ENCODE measurements around the gene LINGO3. TPM values are rescaled to one million over a fixed set of nuclear protein-coding genes. Genes with fewer than 3 reads are reported as not detected.

The LINGO3 gene
- total and polyA plus RNA-seq, 2 donors (not counting 1 experiment from before 2014, with no cell fraction given), result 1.1 to 3.9 TPM

- Histone ChIP-seq H4K20me1 (ENCODE audit: control insufficient read depth, insufficient read depth, low read length, poor library complexity, severe bottlenecking) (peaks cover 12% of the 10 kb centered on the region), H3K4me1 (ENCODE audit: control insufficient read depth in 2 of 2, insufficient read depth in 2 of 2, low read length in 2 of 2) (no peaks in the 10 kb centered on the region), H3K27me3 (replicated peaks in 1 of 4; ENCODE audit: control extremely low read depth in 1 of 4, control insufficient read depth in 3 of 4, insufficient read depth in 4 of 4, low read length in 3 of 4) (no peaks in the 10 kb centered on the region), H3K79me2 (ENCODE audit: control insufficient read depth, insufficient read depth, low read length) (peaks cover 6% of the 10 kb centered on the region), H3K36me3 (replicated peaks in 1 of 2; ENCODE audit: control extremely low read depth in 1 of 2, control insufficient read depth in 1 of 2, extremely low read depth in 1 of 2, insufficient read depth in 2 of 2, low read length in 1 of 2) (peaks cover 0 to 35% of the 10 kb centered on the region in 2 experiments), H3K27ac (ENCODE audit: low read length in 2 of 2) (no peak overlapping the region), H3K9me3 (ENCODE audit: control extremely low read depth in 1 of 3, control insufficient read depth in 2 of 3, insufficient read depth in 1 of 3, low read length in 2 of 3) (no peaks in the 10 kb centered on the region), H3K4me3 (ENCODE audit: control extremely low read depth in 1 of 5, extremely low read depth in 1 of 5, insufficient read depth in 1 of 5, low read depth in 2 of 5, low read length in 4 of 5) (no peak overlapping the region), H3K9ac (ENCODE audit: low read length) (no peak overlapping the region), H2AFZ (ENCODE audit: insufficient read depth, low read depth, low read length, poor library complexity, severe bottlenecking) (no peak overlapping the region), H3K4me2 (replicated peaks; ENCODE audit: low read depth, low read length, poor library complexity, severe bottlenecking) (no peak overlapping the region)
- no peak for DNase-seq
- Mint-ChIP-seq H3K9me3 (ENCODE audit: insufficient read depth) (no peaks in the 10 kb centered on the region), H3K4me3 (no peak overlapping the region), H3K4me1 (no peaks in the 10 kb centered on the region), H3K27ac (no peak overlapping the region), H3K27me3 (no peaks in the 10 kb centered on the region)
- WGBS (ENCODE audit: insufficient coverage), result 94% methylated on average over 45 of the region's 45 CpGs
- ChIA-PET CTCF (interaction anchor here (0.7 to 1.1 kb wide), 2 partner anchors 37 to 426 kb away, joined by 3 to 5 read pairs; no protein-coding TSS in a partner anchor), POLR2A (interaction anchor here (0.5 kb wide), 1 partner anchor 56 kb away, joined by 3 read pairs; no protein-coding TSS in a partner anchor)
- TF ChIP-seq EZH2 (IDR thresholded peaks at IDR 0.05; ENCODE audit: borderline replicate concordance, insufficient read depth, low read depth, low read length, poor library complexity, severe bottlenecking), result no peak
- TF ChIP-seq CTCF (IDR thresholded peaks at IDR 0.05), result no peak
- intact Hi-C loops (cut with micrococcal nuclease), result no loop called here
- no peak for ATAC-seq (ENCODE audit: low read depth)
These were observed 45.4 kb upstream of the LINGO3 start for GRCh38 chr19:2353159-2353886.

- 94% methylated on average over 23 of the region's 24 CpGs for WGBS (ENCODE audit: insufficient coverage)
- Histone ChIP-seq H2AFZ (ENCODE audit: insufficient read depth, low read depth, low read length, poor library complexity, severe bottlenecking) (no peak overlapping the region), H4K20me1 (ENCODE audit: control insufficient read depth, insufficient read depth, low read length, poor library complexity, severe bottlenecking) (peaks cover 12% of the 10 kb centered on the region), H3K9ac (ENCODE audit: low read length) (no peak overlapping the region), H3K4me1 (ENCODE audit: control insufficient read depth in 2 of 2, insufficient read depth in 2 of 2, low read length in 2 of 2) (no peaks in the 10 kb centered on the region), H3K4me2 (replicated peaks; ENCODE audit: low read depth, low read length, poor library complexity, severe bottlenecking) (no peak overlapping the region), H3K27ac (ENCODE audit: low read length in 2 of 2) (no peak overlapping the region), H3K36me3 (replicated peaks in 1 of 2; ENCODE audit: control extremely low read depth in 1 of 2, control insufficient read depth in 1 of 2, extremely low read depth in 1 of 2, insufficient read depth in 2 of 2, low read length in 1 of 2) (peaks cover 0 to 35% of the 10 kb centered on the region in 2 experiments), H3K4me3 (ENCODE audit: control extremely low read depth in 1 of 5, extremely low read depth in 1 of 5, insufficient read depth in 1 of 5, low read depth in 2 of 5, low read length in 4 of 5) (no peak overlapping the region), H3K9me3 (ENCODE audit: control extremely low read depth in 1 of 3, control insufficient read depth in 2 of 3, insufficient read depth in 1 of 3, low read length in 2 of 3) (no peaks in the 10 kb centered on the region), H3K79me2 (ENCODE audit: control insufficient read depth, insufficient read depth, low read length) (peaks cover 6% of the 10 kb centered on the region), H3K27me3 (replicated peaks in 1 of 4; ENCODE audit: control extremely low read depth in 1 of 4, control insufficient read depth in 3 of 4, insufficient read depth in 4 of 4, low read length in 3 of 4) (no peaks in the 10 kb centered on the region)
- ChIA-PET POLR2A (interaction anchor here (0.6 kb wide), 1 partner anchor 711 kb away, joined by 4 read pairs; no protein-coding TSS in a partner anchor), CTCF (interaction anchor here (1.3 kb wide), 1 partner anchor 40 kb away, joined by 4 read pairs; no protein-coding TSS in a partner anchor)
- Mint-ChIP-seq H3K4me3 (no peak overlapping the region), H3K27ac (no peak overlapping the region), H3K27me3 (no peaks in the 10 kb centered on the region), H3K9me3 (ENCODE audit: insufficient read depth) (no peaks in the 10 kb centered on the region), H3K4me1 (no peaks in the 10 kb centered on the region)
- no peak for TF ChIP-seq CTCF (IDR thresholded peaks at IDR 0.05)
- no peak for TF ChIP-seq EZH2 (IDR thresholded peaks at IDR 0.05; ENCODE audit: borderline replicate concordance, insufficient read depth, low read depth, low read length, poor library complexity, severe bottlenecking)
- intact Hi-C loops (cut with micrococcal nuclease), result no loop called here
- ATAC-seq (ENCODE audit: low read depth), result no peak
- no peak for DNase-seq
These were observed 44.2 kb upstream of the LINGO3 start for GRCh38 chr19:2352121-2352520.
